Measurements from ENCODE around the gene XDH.

The XDH gene

GRCh38 chr2:31371691-31372090 is 42.9 kb downstream of the XDH start:
- no peak for DNase-seq
- no peak overlapping the region for H3K4me3 ChIP-seq (ENCODE audit: low read depth, low read length)
- H3K36me3 ChIP-seq, result no peaks in the 10 kb centered on the region
- H3K4me1 ChIP-seq, result no peaks in the 10 kb centered on the region
- TF ChIP-seq CTCF (IDR thresholded peaks at IDR 0.05; ENCODE audit: low read depth, low read length), result no peak
- no peaks in the 10 kb centered on the region for H3K9me3 ChIP-seq
- H3K27me3 ChIP-seq, result no peaks in the 10 kb centered on the region

- no peak for TF ChIP-seq CTCF (IDR thresholded peaks at IDR 0.05; ENCODE audit: low read depth, low read length)
- no peak for DNase-seq
Observed at GRCh38 chr2:31366733-31367132, 47.8 kb downstream of the XDH start.

GRCh38 chr2:31365834-31366505 is 48.6 kb downstream of the XDH start:
- no peak overlapping the region for H3K4me3 ChIP-seq (ENCODE audit: low read depth, low read length)
- no peaks in the 10 kb centered on the region for H3K4me1 ChIP-seq
- H3K27me3 ChIP-seq, result no peaks in the 10 kb centered on the region
- TF ChIP-seq CTCF (IDR thresholded peaks at IDR 0.05; ENCODE audit: low read depth, low read length), result no peak
- H3K9me3 ChIP-seq, result no peaks in the 10 kb centered on the region
- no peaks in the 10 kb centered on the region for H3K36me3 ChIP-seq
- DNase-seq, result no peak

More at GRCh38 chr2:31366733-31367132, 47.8 kb downstream of the XDH start:
- H3K36me3 ChIP-seq, result no peaks in the 10 kb centered on the region
- H3K27me3 ChIP-seq, result no peaks in the 10 kb centered on the region
- no peaks in the 10 kb centered on the region for H3K4me1 ChIP-seq
- no peaks in the 10 kb centered on the region for H3K9me3 ChIP-seq
- H3K4me3 ChIP-seq (ENCODE audit: low read depth, low read length), result no peak overlapping the region

- H3K27me3 ChIP-seq, result no peaks in the 10 kb centered on the region
- H3K9me3 ChIP-seq, result no peaks in the 10 kb centered on the region
- no peak for DNase-seq
- no peaks in the 10 kb centered on the region for H3K4me1 ChIP-seq
- TF ChIP-seq CTCF (IDR thresholded peaks at IDR 0.05; ENCODE audit: low read depth, low read length), result no peak
- no peak overlapping the region for H3K4me3 ChIP-seq (ENCODE audit: low read depth, low read length)
- H3K36me3 ChIP-seq, result no peaks in the 10 kb centered on the region
Observed at GRCh38 chr2:31365348-31365747, 49.2 kb downstream of the XDH start.

- DNase-seq, result no peak
- TF ChIP-seq CTCF (IDR thresholded peaks at IDR 0.05; ENCODE audit: low read depth, low read length), result no peak
- Histone ChIP-seq H3K4me3 (ENCODE audit: low read depth, low read length) (no peak overlapping the region), H3K9me3 (no peaks in the 10 kb centered on the region), H3K27me3 (0 out of 2 replicates have a peak, but pooled peaks cover 2% of the 10 kb centered on the region), H3K36me3 (no peaks in the 10 kb centered on the region), H3K4me1 (no peaks in the 10 kb centered on the region)
Observed at GRCh38 chr2:31363956-31364750, 50.4 kb downstream of the XDH start.

GRCh38 chr2:31362581-31362980 is 52.0 kb downstream of the XDH start:
- TF ChIP-seq CTCF (IDR thresholded peaks at IDR 0.05; ENCODE audit: low read depth, low read length), result no peak
- Histone ChIP-seq H3K27me3 (peaks cover 10% of the 10 kb centered on the region; the same call in 1 of the 2 replicates), H3K4me1 (no peaks in the 10 kb centered on the region), H3K4me3 (ENCODE audit: low read depth, low read length) (no peak overlapping the region), H3K9me3 (no peaks in the 10 kb centered on the region), H3K36me3 (no peaks in the 10 kb centered on the region)
- no peak for DNase-seq

Data from BE2C (cell line).